Measurements from ENCODE around the gene TAS2R40.
"Not testable (repeated sequence)": the region's sequence is repeated elsewhere in the genome, so short reads cannot be mapped to it uniquely, and the experiment has no call there.

Gene TAS2R40

DNA sequence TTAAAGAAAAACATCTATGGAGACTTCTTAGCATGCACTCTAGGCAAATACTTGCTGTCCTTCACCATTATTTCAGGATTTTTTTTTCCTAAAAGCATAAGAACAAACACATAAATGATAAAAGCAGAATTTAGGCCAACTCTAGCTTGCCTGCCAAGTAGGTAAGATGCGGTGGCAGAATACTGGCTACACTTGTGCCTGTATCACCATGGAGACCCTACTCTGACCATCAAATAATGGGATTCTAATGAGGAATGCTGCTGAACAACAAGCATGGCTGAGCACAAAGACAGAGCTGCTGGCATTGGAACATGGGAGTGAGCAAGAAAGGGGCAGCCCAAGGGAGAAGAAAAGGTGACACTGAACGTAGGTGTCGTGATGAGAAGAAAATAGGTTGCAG lies 18.5 kb upstream of the TAS2R40 start:
- TF ChIP-seq ISL1 (CRISPR knock-in tag; IDR thresholded peaks at IDR 0.05) (no peak), ZNF8 (CRISPR knock-in tag; IDR thresholded peaks at IDR 0.05) (no peak)

DNA sequence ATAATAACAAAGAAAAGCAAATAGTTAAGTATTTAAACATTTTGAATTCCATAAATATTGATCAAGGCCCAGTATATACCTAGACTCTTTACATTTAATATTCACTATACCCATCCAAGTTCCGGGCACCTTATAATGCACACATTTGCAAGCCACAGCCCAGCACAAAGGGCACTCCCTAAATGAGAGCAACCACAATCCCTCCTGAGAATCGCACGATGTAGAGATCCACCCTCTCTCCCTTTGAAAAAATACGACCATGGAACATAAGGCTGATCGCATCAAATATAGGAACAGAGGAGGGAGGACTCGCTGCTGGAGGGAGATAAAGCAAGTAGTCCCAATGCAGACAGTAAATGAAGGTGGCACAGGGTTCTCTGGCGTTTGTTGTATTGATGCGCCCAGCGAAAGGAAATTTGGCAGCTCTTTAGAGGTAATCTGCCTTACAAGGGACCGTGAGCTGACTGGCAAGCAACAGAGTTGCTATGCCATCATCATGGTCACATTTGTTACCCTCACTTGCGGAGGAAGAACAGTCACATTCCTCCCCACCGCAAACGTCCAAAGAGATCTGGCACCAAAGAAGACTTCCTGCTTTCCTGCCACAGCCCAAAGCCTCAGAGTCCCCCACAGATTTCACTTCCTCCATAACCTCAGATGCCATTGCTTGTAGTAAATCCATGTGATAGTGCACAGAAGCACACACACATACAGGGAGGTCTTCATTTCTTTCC lies 16.1 kb upstream of the TAS2R40 start:
- TF ChIP-seq, protein P1, sequence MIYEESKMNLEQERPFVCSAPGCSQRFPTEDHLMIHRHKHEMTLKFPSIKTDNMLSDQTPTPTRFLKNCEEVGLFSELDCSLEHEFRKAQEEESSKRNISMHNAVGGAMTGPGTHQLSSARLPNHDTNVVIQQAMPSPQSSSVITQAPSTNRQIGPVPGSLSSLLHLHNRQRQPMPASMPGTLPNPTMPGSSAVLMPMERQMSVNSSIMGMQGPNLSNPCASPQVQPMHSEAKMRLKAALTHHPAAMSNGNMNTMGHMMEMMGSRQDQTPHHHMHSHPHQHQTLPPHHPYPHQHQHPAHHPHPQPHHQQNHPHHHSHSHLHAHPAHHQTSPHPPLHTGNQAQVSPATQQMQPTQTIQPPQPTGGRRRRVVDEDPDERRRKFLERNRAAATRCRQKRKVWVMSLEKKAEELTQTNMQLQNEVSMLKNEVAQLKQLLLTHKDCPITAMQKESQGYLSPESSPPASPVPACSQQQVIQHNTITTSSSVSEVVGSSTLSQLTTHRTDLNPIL (CRISPR knock-in tag; IDR thresholded peaks at IDR 0.05; ENCODE audit: low read depth) = no peak
- TF ChIP-seq ESRRG (CRISPR knock-in tag; IDR thresholded peaks at IDR 0.05) (no peak), ZNF70 (CRISPR knock-in tag; IDR thresholded peaks at IDR 0.05) (no peak), SNAI2 (CRISPR knock-in tag; IDR thresholded peaks at IDR 0.05) (no peak), BACH2 (CRISPR knock-in tag; IDR thresholded peaks at IDR 0.05; ENCODE audit: borderline replicate concordance) (no peak), ISL1 (CRISPR knock-in tag; IDR thresholded peaks at IDR 0.05) (no peak), OSR1 (CRISPR knock-in tag; IDR thresholded peaks at IDR 0.05) (no peak), GLIS3 (CRISPR knock-in tag; IDR thresholded peaks at IDR 0.05) (no peak), ARNTL (CRISPR knock-in tag; IDR thresholded peaks at IDR 0.05; ENCODE audit: borderline replicate concordance, low read depth) (no peak)
- TF ChIP-seq, protein P2, sequence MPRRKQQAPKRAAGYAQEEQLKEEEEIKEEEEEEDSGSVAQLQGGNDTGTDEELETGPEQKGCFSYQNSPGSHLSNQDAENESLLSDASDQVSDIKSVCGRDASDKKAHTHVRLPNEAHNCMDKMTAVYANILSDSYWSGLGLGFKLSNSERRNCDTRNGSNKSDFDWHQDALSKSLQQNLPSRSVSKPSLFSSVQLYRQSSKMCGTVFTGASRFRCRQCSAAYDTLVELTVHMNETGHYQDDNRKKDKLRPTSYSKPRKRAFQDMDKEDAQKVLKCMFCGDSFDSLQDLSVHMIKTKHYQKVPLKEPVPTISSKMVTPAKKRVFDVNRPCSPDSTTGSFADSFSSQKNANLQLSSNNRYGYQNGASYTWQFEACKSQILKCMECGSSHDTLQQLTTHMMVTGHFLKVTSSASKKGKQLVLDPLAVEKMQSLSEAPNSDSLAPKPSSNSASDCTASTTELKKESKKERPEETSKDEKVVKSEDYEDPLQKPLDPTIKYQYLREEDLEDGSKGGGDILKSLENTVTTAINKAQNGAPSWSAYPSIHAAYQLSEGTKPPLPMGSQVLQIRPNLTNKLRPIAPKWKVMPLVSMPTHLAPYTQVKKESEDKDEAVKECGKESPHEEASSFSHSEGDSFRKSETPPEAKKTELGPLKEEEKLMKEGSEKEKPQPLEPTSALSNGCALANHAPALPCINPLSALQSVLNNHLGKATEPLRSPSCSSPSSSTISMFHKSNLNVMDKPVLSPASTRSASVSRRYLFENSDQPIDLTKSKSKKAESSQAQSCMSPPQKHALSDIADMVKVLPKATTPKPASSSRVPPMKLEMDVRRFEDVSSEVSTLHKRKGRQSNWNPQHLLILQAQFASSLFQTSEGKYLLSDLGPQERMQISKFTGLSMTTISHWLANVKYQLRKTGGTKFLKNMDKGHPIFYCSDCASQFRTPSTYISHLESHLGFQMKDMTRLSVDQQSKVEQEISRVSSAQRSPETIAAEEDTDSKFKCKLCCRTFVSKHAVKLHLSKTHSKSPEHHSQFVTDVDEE (CRISPR knock-in tag; IDR thresholded peaks at IDR 0.05) = no peak
- no peak; the same call in 2 of the 3 replicates for ATAC-seq

More for the DNA sequence above, 18.5 kb upstream of the TAS2R40 start:
- no peak for ATAC-seq

DNA sequence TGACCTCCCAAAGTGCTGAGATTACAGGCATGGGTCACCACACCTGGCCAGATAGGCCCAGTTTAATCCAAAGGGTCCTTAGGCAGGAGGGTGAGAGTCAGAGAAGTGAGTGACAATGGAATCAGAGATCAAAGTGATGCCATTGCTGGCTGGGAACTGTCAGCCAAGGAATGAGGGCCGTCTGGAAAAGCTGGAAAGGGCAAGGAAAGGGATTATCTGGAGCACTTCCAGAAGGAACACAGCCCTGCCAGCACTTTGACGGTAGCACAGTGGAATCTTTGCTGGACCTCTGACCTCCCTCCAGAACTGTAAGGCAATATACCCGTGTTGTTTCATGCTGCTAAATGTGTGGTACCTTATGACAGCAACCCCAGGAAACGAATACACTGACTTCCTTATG lies 11.3 kb upstream of the TAS2R40 start:
- TF ChIP-seq GLIS3 (CRISPR knock-in tag; IDR thresholded peaks at IDR 0.05) (no peak), ZNF8 (CRISPR knock-in tag; IDR thresholded peaks at IDR 0.05) (no peak), ZNF70 (CRISPR knock-in tag; IDR thresholded peaks at IDR 0.05) (no peak), ZFP3 (CRISPR knock-in tag; IDR thresholded peaks at IDR 0.05) (no peak), TCF4 (CRISPR knock-in tag; IDR thresholded peaks at IDR 0.05; ENCODE audit: borderline replicate concordance) (no peak), OSR1 (CRISPR knock-in tag; IDR thresholded peaks at IDR 0.05) (no peak), ZNF565 (CRISPR knock-in tag; conservative IDR thresholded peaks at IDR 0.05; ENCODE audit: low read depth) (no peak), RARB (CRISPR knock-in tag; IDR thresholded peaks at IDR 0.05) (no peak), ZFP30 (CRISPR knock-in tag; IDR thresholded peaks at IDR 0.05) (no peak), BACH2 (CRISPR knock-in tag; IDR thresholded peaks at IDR 0.05; ENCODE audit: borderline replicate concordance) (no peak), PPARA (CRISPR knock-in tag; IDR thresholded peaks at IDR 0.05; ENCODE audit: borderline replicate concordance) (no peak), ARNTL (CRISPR knock-in tag; IDR thresholded peaks at IDR 0.05; ENCODE audit: borderline replicate concordance, low read depth) (no peak)
- TF ChIP-seq, protein P2 (CRISPR knock-in tag; IDR thresholded peaks at IDR 0.05) = no peak
- no peak for ATAC-seq

DNA sequence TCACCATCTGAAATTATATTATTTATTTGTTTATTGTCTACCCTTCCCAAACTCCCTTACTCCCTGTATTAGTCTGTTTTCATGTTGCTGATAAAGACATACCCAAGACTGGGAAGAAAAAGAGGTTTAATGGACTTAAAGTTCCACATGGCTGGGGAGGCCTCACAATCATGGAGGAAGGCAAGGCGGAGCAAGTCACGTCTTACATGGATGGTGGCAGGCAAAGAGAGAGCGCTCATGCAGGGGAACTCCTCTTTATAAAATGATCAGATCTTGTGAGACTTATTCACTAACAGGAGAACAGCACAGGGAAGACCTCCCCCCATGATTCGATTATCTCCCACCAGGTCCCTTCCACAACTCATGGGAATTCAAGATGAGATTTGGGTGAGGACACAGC lies 8.4 kb upstream of the TAS2R40 start:
- not testable (repeated sequence) for ATAC-seq

DNA sequence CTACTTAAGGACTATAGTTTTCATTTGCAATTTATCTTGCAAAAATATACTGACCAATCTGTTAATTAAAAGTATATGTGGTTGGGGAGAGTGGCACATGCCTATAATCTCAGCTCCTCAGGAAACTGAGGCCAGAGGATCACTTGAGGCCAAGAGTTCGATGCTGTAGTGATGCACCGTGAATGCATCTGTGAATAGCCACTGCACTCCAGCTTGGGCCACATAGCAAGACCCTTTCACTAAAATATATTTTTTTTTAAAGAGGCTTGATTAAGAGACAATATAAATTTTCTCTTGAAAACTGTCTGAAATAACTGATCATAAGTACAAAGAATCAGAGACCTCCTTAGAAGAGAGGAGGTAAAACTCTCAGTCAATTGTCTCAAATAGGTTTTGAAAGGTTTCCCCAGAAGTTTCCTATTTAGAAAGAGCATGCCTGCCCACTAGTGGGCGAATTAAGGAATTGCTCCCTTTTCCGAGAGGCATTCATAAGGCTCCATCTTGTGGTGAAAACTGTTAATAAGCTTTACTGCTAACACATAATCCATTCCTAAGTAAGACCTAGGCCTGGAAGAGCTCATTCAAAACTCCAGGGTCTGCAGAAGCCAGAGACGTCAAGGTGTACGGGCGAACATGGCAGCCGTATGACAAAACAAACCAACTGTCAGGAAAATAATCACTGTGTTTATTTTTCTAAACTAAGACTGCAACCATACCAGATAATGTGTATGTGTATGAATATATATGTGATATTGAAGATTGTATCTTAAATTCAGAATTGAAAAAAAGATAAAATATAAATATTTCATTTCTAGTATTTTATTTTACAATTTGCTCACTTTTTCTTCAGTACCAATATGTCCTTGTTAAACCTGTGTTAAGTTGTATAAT lies 6.8 kb upstream of the TAS2R40 start:
- ATAC-seq = peak; percentile 94
- TF ChIP-seq, protein P2 (CRISPR knock-in tag; IDR thresholded peaks at IDR 0.05) = no peak
- TF ChIP-seq PPARA (CRISPR knock-in tag; IDR thresholded peaks at IDR 0.05; ENCODE audit: borderline replicate concordance) (no peak), ZNF8 (CRISPR knock-in tag; IDR thresholded peaks at IDR 0.05) (no peak), CSDC2 (CRISPR knock-in tag; IDR thresholded peaks at IDR 0.05) (no peak), ZFP3 (CRISPR knock-in tag; IDR thresholded peaks at IDR 0.05) (no peak), ESRRG (CRISPR knock-in tag; IDR thresholded peaks at IDR 0.05) (no peak), TCF4 (CRISPR knock-in tag; IDR thresholded peaks at IDR 0.05; ENCODE audit: borderline replicate concordance) (no peak), ZNF70 (CRISPR knock-in tag; IDR thresholded peaks at IDR 0.05) (no peak), RARB (CRISPR knock-in tag; IDR thresholded peaks at IDR 0.05) (no peak), GLIS3 (CRISPR knock-in tag; IDR thresholded peaks at IDR 0.05) (no peak), ZNF565 (CRISPR knock-in tag; conservative IDR thresholded peaks at IDR 0.05; ENCODE audit: low read depth) (no peak)
- TF ChIP-seq, protein P3, sequence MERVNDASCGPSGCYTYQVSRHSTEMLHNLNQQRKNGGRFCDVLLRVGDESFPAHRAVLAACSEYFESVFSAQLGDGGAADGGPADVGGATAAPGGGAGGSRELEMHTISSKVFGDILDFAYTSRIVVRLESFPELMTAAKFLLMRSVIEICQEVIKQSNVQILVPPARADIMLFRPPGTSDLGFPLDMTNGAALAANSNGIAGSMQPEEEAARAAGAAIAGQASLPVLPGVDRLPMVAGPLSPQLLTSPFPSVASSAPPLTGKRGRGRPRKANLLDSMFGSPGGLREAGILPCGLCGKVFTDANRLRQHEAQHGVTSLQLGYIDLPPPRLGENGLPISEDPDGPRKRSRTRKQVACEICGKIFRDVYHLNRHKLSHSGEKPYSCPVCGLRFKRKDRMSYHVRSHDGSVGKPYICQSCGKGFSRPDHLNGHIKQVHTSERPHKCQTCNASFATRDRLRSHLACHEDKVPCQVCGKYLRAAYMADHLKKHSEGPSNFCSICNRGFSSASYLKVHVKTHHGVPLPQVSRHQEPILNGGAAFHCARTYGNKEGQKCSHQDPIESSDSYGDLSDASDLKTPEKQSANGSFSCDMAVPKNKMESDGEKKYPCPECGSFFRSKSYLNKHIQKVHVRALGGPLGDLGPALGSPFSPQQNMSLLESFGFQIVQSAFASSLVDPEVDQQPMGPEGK (CRISPR knock-in tag; IDR thresholded peaks at IDR 0.05; ENCODE audit: borderline replicate concordance) = no peak
